Endothelial cell of umbilical vein (primary cell): ENCODE results near the gene MRPS18B. TPM values are rescaled to one million over a fixed set of nuclear protein-coding genes. Genes with fewer than 3 reads are reported as not detected.

Experiments
- BruUV-seq: library from RNA; stranded (reverse); fragments of 400-500 nt; replicated peaks from 2 replicates; lab custom pipeline; 2021; lab: Mats Ljungman, UMichigan
- CTCF ChIA-PET: fragments of 300-600, 350-600 bp; sonication (Branson Sonifier 250); formaldehyde crosslinking; loops from one replicate; lab custom pipeline; 2021; ENCODE audit warnings: antibody characterized with exemption, inconsistent platforms; lab: Charles Lee
- POLR2A ChIA-PET: fragments of 300-600, 350-600 bp; sonication (Branson Sonifier 250); formaldehyde crosslinking; loops from one replicate; lab custom pipeline; 2021; ENCODE audit warnings: antibody characterized with exemption, inconsistent platforms; lab: Charles Lee
- DNase-seq: peaks from one replicate; pipeline ENCODE4 v3.0.0-alpha.2; 2011; ENCODE audit warnings: low read depth, low spot score
- FAIRE-seq: peaks from 2 replicates; lab custom pipeline; 2011; peaks lifted over from hg19 to GRCh38; lab: Jason Lieb, UNC
- H2AFZ ChIP-seq: 2 replicates; pipeline ENCODE4 v1.6.0; 2012; ENCODE audit warnings: low read depth, low read length, control low read depth, inconsistent platforms
- H3K27ac ChIP-seq: 2 replicates; pipeline ENCODE4 v1.5.1; 2011; ENCODE audit warnings: low read depth, mild to moderate bottlenecking, control low read depth, low read length, moderate library complexity; ENCODE audit not compliant: insufficient read depth
- H3K27me3 ChIP-seq, 2 experiments: 2 replicates each; pipeline versions ENCODE4 v1.6.0 to v1.6.1; 2011; ENCODE audit warnings: low read length in 2 of 2, mixed read lengths in 1 of 2; ENCODE audit not compliant: control insufficient read depth in 2 of 2, insufficient read depth in 2 of 2
- H3K36me3 ChIP-seq, 2 experiments: 2 replicates in 1 of 2; 3 replicates in 1 of 2; pipeline ENCODE4 v1.5.1; 2011; ENCODE audit warnings: low read length in 2 of 2, mild to moderate bottlenecking in 1 of 2, moderate library complexity in 1 of 2; ENCODE audit not compliant: control insufficient read depth in 2 of 2, insufficient read depth in 2 of 2; ENCODE audit errors: extremely low read depth in 1 of 2
- H3K4me1 ChIP-seq: 3 replicates; pipeline ENCODE4 v1.5.1; 2011; ENCODE audit warnings: mild to moderate bottlenecking, low read length; ENCODE audit not compliant: control insufficient read depth, insufficient read depth; ENCODE audit errors: extremely low read depth
- H3K4me2 ChIP-seq: 2 replicates; pipeline ENCODE4 v1.6.1; 2011; ENCODE audit warnings: low read length, control low read depth, mixed read lengths; ENCODE audit not compliant: insufficient read depth
- H3K4me3 ChIP-seq, 3 experiments: fragments of 200-600 bp in 1 of 3; sonication (generic), shearing (Covaris generic) in 1 of 3; replicated peaks in 1 of 3; 2 replicates each; pipeline ENCODE4 v1.5.1; 2011 to 2016; ENCODE audit warnings: control low read depth in 3 of 3, low read length in 3 of 3, mild to moderate bottlenecking in 2 of 3, inconsistent platforms in 1 of 3, low read depth in 1 of 3, moderate library complexity in 1 of 3; ENCODE audit not compliant: insufficient read depth in 1 of 3
- H3K79me2 ChIP-seq: 2 replicates; pipeline ENCODE4 v1.6.0; 2012; ENCODE audit warnings: low read length, inconsistent platforms; ENCODE audit not compliant: control insufficient read depth, insufficient read depth
- H3K9ac ChIP-seq: replicated peaks from 2 replicates; pipeline ENCODE3; 2011; ENCODE audit warnings: low read length, control low read depth; ENCODE audit not compliant: insufficient read depth; ENCODE audit errors: extremely low read depth
- H3K9me1 ChIP-seq: replicated peaks from 3 replicates; pipeline ENCODE4 v1.6.0; 2011; ENCODE audit warnings: mild to moderate bottlenecking, low read length; ENCODE audit not compliant: control insufficient read depth, insufficient read depth; ENCODE audit errors: extremely low read depth
- H3K9me3 ChIP-seq: replicated peaks from 2 replicates; pipeline ENCODE4 v1.5.1; 2012; ENCODE audit warnings: low read length, inconsistent platforms; ENCODE audit not compliant: control insufficient read depth, insufficient read depth
- H4K20me1 ChIP-seq: replicated peaks from 2 replicates; pipeline ENCODE3; 2011; ENCODE audit warnings: mild to moderate bottlenecking, low read length; ENCODE audit not compliant: control insufficient read depth, insufficient read depth; ENCODE audit errors: extremely low read depth
- FOS ChIP-seq: IDR thresholded peaks from 2 replicates; pipeline ENCODE4 v1.6.1; 2011; ENCODE audit warnings: mild to moderate bottlenecking, low read length, moderate library complexity, borderline replicate concordance; ENCODE audit not compliant: insufficient read depth
- POLR2A ChIP-seq: IDR thresholded peaks from 2 replicates; pipeline ENCODE4 v1.6.1; 2012; ENCODE audit warnings: low read depth, mild to moderate bottlenecking, control low read depth, low read length
- POLR2AphosphoS5 ChIP-seq: IDR thresholded peaks from 2 replicates; pipeline ENCODE4 v1.6.1; 2012; ENCODE audit warnings: low read depth, mild to moderate bottlenecking, control low read depth, low read length, moderate library complexity; ENCODE audit not compliant: insufficient read depth
- dilution Hi-C: fragments of 300-500 bp; cut with MboI; formaldehyde crosslinking; loops from one replicate; pipeline ENCODE4 v1.15.0; 2019; ENCODE audit warnings: low sequenced_read_pairs; ENCODE audit not compliant: extremely low pct_ligation_motif_present
- intact Hi-C: fragments of 100-400 bp; cut with micrococcal nuclease; formaldehyde crosslinking; loops from one replicate; pipeline ENCODE4 v1.10.0; 2022
- polyA plus RNA-seq, 4 experiments: library from polyadenylated mRNA; depleted of rRNA in 3 of 4; stranded (reverse) in 3 of 4; unstranded in 1 of 4; fragments of >200 nt; gene quantifications; 2 replicates each; pipeline versions ENCODE4 v1.2.1 to v1.2.3, GENCODE V29; 2011 to 2012; ENCODE audit warnings: missing spikeins in 1 of 4
- total RNA-seq: library from RNA; stranded (reverse); gene quantifications from 2 replicates; pipeline ENCODE4 v1.2.3, GENCODE V29; 2021
- TF ChIP-seq, protein P1 (sequence below), 2 donors: IDR thresholded peaks; 1 replicate in 1 of 2; 2 replicates in 1 of 2; pipeline ENCODE4 v1.5.1; 2011; ENCODE audit warnings: low read length in 2 of 2, mild to moderate bottlenecking in 2 of 2, moderate library complexity in 2 of 2, control low read depth in 1 of 2, inconsistent platforms in 1 of 2, low read depth in 1 of 2; ENCODE audit not compliant: insufficient read depth in 1 of 2; ENCODE audit errors: extremely low read depth in 1 of 2
- TF ChIP-seq, protein P2 (sequence below): IDR thresholded peaks from 2 replicates; pipeline ENCODE4 v1.6.1; 2011; ENCODE audit not compliant: insufficient read depth, insufficient read length

MRPS18B gene
- total and polyA plus RNA-seq, 2 donors (not counting 3 experiments of a cell fraction or from before 2014, with no cell fraction given): 32.6 to 49.1 TPM

DNA sequence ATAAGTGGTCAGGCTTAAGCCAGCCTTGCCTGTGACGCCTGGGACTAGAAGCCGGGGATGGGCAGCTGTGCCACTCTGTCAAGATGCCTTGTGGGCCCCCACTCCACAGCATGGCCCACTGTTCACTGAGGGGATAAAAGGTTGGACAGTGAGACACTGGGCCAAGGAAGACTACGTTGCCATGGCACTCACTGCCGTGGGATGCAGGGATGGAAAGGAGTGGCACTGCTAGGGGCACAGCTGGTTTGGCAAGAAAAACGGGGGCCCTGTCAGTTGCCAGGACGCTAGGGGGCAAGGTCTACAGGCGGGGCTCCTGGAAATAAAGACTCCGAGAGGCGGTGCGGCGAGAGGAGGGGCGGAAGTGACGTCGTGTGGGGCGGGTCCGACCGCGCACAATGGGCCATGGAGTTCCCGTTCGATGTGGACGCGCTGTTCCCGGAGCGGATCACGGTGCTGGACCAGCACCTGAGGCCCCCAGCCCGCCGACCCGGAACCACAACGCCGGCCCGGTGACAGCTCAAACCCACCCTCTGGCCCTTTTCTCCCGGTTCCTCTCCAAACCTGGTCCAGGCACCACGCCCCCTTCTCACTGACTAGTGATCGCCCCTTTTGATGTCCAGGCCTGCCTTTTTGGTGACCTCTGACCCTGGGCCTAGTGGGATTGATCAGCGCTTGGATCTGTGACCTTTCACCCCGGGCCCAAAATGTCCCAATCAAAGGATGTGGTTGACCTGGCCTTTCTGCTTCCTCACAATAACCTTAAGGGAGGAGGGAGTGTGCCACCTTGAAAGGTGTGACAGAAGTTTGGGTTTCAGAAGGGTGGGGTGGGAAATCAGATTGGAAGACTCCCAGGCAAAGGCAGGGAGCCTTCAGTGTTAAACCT is 9.1 kb downstream of the MRPS18B start, which contains the start of gene ATAT1:
TSS of gene ATAT1 (plus strand) at position 391 of the 883 bp plus-strand sequence.
- ChIA-PET POLR2A (interaction anchor here (0.9 kb wide), 1 partner anchor 12 kb away, joined by 4 read pairs; no protein-coding TSS in a partner anchor), CTCF (interaction anchor here (1.5 to 2.1 kb wide), 2 partner anchors 46 to 104 kb away, joined by 4 to 13 read pairs; partner anchors contain the start of gene DHX16)
- Histone ChIP-seq H3K79me2 (no peaks in the 10 kb centered on the region), H3K36me3 (peaks cover 4 to 12% of the 10 kb centered on the region in 2 experiments), H3K9ac (peak within 1 kb of the TSS; percentile 84), H3K4me2 (peak within 1 kb of the TSS; percentile 59), H3K9me3 (no peaks in the 10 kb centered on the region), H3K27ac (peak within 1 kb of the TSS; percentile 66), H3K27me3 (no peaks in the 10 kb centered on the region), H3K4me3 (peak within 1 kb of the TSS; percentile 22 to 64 (median 51)), H3K4me1 (peaks cover 8% of the 10 kb centered on the region), H3K9me1 (no peaks in the 10 kb centered on the region), H2AFZ (peak within 1 kb of the TSS; percentile 56), H4K20me1 (no peaks in the 10 kb centered on the region)
- peak; percentile 89 for DNase-seq
- intact Hi-C loops: no loop called here
- FAIRE-seq: peak; percentile 89
- dilution Hi-C loops: no loop called here
- TF ChIP-seq FOS (no peak), POLR2A (peak; percentile 97), POLR2AphosphoS5 (peak; percentile 97)
- TF ChIP-seq, protein P1, sequence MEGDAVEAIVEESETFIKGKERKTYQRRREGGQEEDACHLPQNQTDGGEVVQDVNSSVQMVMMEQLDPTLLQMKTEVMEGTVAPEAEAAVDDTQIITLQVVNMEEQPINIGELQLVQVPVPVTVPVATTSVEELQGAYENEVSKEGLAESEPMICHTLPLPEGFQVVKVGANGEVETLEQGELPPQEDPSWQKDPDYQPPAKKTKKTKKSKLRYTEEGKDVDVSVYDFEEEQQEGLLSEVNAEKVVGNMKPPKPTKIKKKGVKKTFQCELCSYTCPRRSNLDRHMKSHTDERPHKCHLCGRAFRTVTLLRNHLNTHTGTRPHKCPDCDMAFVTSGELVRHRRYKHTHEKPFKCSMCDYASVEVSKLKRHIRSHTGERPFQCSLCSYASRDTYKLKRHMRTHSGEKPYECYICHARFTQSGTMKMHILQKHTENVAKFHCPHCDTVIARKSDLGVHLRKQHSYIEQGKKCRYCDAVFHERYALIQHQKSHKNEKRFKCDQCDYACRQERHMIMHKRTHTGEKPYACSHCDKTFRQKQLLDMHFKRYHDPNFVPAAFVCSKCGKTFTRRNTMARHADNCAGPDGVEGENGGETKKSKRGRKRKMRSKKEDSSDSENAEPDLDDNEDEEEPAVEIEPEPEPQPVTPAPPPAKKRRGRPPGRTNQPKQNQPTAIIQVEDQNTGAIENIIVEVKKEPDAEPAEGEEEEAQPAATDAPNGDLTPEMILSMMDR (IDR thresholded peaks at IDR 0.05; ENCODE audit: extremely low read depth in 1 of 2, insufficient read depth in 1 of 2, low read depth in 1 of 2, low read length in 2 of 2): peak; percentile 31 to 50
- TF ChIP-seq, protein P2, sequence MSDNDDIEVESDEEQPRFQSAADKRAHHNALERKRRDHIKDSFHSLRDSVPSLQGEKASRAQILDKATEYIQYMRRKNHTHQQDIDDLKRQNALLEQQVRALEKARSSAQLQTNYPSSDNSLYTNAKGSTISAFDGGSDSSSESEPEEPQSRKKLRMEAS: no peak
- BruUV-seq: TSS peak; percentile 60
